Measurements from ENCODE around the gene APLF.
"Not testable (repeated sequence)": the region's sequence is repeated elsewhere in the genome, so short reads cannot be mapped to it uniquely, and the experiment has no call there.

APLF gene

GRCh38 chr2:68478688-68479087 is 11.3 kb downstream of the APLF start:
- no peak for TF ChIP-seq CTCF (IDR thresholded peaks at IDR 0.05; ENCODE audit: low read depth, low read length)
- no peak overlapping the region for H3K4me3 ChIP-seq (ENCODE audit: low read depth, low read length)

- no peak overlapping the region for H3K4me3 ChIP-seq (ENCODE audit: low read depth, low read length)
- TF ChIP-seq CTCF (IDR thresholded peaks at IDR 0.05; ENCODE audit: low read depth, low read length), result no peak
Measured at GRCh38 chr2:68482296-68482820, 15.0 kb downstream of the APLF start.

GRCh38 chr2:68483011-68483410 is 15.6 kb downstream of the APLF start:
- no peak overlapping the region for H3K4me3 ChIP-seq (ENCODE audit: low read depth, low read length)
- TF ChIP-seq CTCF (IDR thresholded peaks at IDR 0.05; ENCODE audit: low read depth, low read length), result no peak

- no peak overlapping the region for H3K4me3 ChIP-seq (ENCODE audit: low read depth, low read length)
- TF ChIP-seq CTCF (IDR thresholded peaks at IDR 0.05; ENCODE audit: low read depth, low read length), result no peak; the same call in 1 of the 2 replicates
Measured at GRCh38 chr2:68487773-68488355, 20.5 kb downstream of the APLF start.

- not testable (repeated sequence) for H3K4me3 ChIP-seq (ENCODE audit: low read depth, low read length)
Measured at GRCh38 chr2:68488605-68489004, 21.2 kb downstream of the APLF start.

- no peak for TF ChIP-seq CTCF (IDR thresholded peaks at IDR 0.05; ENCODE audit: low read depth, low read length)
- H3K4me3 ChIP-seq (ENCODE audit: low read depth, low read length), result no peak overlapping the region
Measured at GRCh38 chr2:68489282-68489681, 21.9 kb downstream of the APLF start.

GRCh38 chr2:68491582-68491981 is 24.2 kb downstream of the APLF start:
- no peak overlapping the region for H3K4me3 ChIP-seq (ENCODE audit: low read depth, low read length)
- no peak for TF ChIP-seq CTCF (IDR thresholded peaks at IDR 0.05; ENCODE audit: low read depth, low read length)

GRCh38 chr2:68499133-68499532 is 31.7 kb downstream of the APLF start:
- no peak overlapping the region for H3K4me3 ChIP-seq (ENCODE audit: low read depth, low read length)
- TF ChIP-seq CTCF (IDR thresholded peaks at IDR 0.05; ENCODE audit: low read depth, low read length), result no peak

Measured in WI38 (cell line).